Testis (tissue), 2 donors: ENCODE measurements around the gene ZNF423.

Source experiments
- POLR2A ChIP-seq: fragments of 450-650 bp; IDR thresholded peaks from one replicate; pipeline ENCODE4 v1.6.1; 2017; ENCODE audit warnings: antibody characterized with exemption, mild to moderate bottlenecking, moderate library complexity
- TF ChIP-seq, protein P1 (sequence below), 3 experiments: fragments of 450-650 bp in 2 of 3; fragments of 200-600 bp in 1 of 3; sonication (generic) in 1 of 3; IDR thresholded peaks; one replicate each; pipeline ENCODE4 v1.5.1; 2016 to 2019; ENCODE audit warnings: antibody characterized with exemption in 3 of 3, mild to moderate bottlenecking in 2 of 3, moderate library complexity in 1 of 3

DNA sequence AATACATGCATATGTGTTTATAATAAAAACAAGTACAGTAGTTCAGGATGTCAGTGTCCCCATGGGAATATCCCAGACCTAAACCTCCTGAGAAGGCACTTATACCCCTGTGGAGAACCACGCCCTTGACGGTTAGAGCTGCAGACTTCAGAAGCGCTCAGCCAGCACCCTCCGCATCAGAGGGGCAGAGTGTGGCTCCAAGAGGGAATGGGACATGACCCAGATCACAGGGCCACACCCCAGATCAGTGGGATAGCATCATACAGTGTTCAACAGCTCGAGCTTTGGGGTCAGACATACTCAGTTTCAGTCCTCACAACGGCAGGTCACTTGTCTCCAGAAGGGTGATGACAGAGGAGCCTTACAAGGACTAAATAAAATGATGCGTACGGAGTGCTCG is 45.8 kb upstream of the ZNF423 start:
- TF ChIP-seq, protein P1, sequence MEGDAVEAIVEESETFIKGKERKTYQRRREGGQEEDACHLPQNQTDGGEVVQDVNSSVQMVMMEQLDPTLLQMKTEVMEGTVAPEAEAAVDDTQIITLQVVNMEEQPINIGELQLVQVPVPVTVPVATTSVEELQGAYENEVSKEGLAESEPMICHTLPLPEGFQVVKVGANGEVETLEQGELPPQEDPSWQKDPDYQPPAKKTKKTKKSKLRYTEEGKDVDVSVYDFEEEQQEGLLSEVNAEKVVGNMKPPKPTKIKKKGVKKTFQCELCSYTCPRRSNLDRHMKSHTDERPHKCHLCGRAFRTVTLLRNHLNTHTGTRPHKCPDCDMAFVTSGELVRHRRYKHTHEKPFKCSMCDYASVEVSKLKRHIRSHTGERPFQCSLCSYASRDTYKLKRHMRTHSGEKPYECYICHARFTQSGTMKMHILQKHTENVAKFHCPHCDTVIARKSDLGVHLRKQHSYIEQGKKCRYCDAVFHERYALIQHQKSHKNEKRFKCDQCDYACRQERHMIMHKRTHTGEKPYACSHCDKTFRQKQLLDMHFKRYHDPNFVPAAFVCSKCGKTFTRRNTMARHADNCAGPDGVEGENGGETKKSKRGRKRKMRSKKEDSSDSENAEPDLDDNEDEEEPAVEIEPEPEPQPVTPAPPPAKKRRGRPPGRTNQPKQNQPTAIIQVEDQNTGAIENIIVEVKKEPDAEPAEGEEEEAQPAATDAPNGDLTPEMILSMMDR (IDR thresholded peaks at IDR 0.05): no peak
- TF ChIP-seq POLR2A: no peak
